ENCODE data around the gene CHCHD10.

Gene CHCHD10

GRCh38 chr22:23767673-23768548 lies at the start of gene CHCHD10:
TSS of gene CHCHD10 (minus strand) at chr22:23767972. CDS start at chr22:23767874, 98 bp downstream.
- peak; percentile 57 for DNase-seq (ENCODE audit: low spot score)

- DNase-seq (ENCODE audit: low spot score): no peak
Measured at GRCh38 chr22:23817146-23817545, 49.4 kb upstream of the CHCHD10 start.

GRCh38 chr22:23816156-23816976 lies 48.6 kb upstream of the CHCHD10 start:
- DNase-seq (ENCODE audit: low spot score): no peak

GRCh38 chr22:23815541-23816155 lies 47.9 kb upstream of the CHCHD10 start:
- DNase-seq (ENCODE audit: low spot score): no peak

GRCh38 chr22:23812378-23812777 lies 44.6 kb upstream of the CHCHD10 start:
- DNase-seq (ENCODE audit: low spot score): no peak

GRCh38 chr22:23806837-23807236 lies 39.1 kb upstream of the CHCHD10 start:
- no peak for DNase-seq (ENCODE audit: low spot score)

- DNase-seq (ENCODE audit: low spot score): no peak
Measured at GRCh38 chr22:23804781-23805291, 37.1 kb upstream of the CHCHD10 start.

- no peak for DNase-seq (ENCODE audit: low spot score)
Measured at GRCh38 chr22:23803001-23803819, 35.4 kb upstream of the CHCHD10 start.

GRCh38 chr22:23801886-23802377 lies 34.2 kb upstream of the CHCHD10 start:
- DNase-seq (ENCODE audit: low spot score): no peak

GRCh38 chr22:23801238-23801821 lies 33.6 kb upstream of the CHCHD10 start:
- DNase-seq (ENCODE audit: low spot score): no peak

GRCh38 chr22:23800297-23801237 lies 32.8 kb upstream of the CHCHD10 start:
- DNase-seq (ENCODE audit: low spot score): no peak

- no peak for DNase-seq (ENCODE audit: low spot score)
Measured at GRCh38 chr22:23796461-23796860, 28.7 kb upstream of the CHCHD10 start.

- no peak for DNase-seq (ENCODE audit: low spot score)
Measured at GRCh38 chr22:23793326-23793725, 25.6 kb upstream of the CHCHD10 start.

- no peak for DNase-seq (ENCODE audit: low spot score)
Measured at GRCh38 chr22:23791738-23792645, 24.2 kb upstream of the CHCHD10 start.

- DNase-seq (ENCODE audit: low spot score): no peak
Measured at GRCh38 chr22:23790819-23791737, 23.3 kb upstream of the CHCHD10 start.

GRCh38 chr22:23789638-23790037 lies 21.9 kb upstream of the CHCHD10 start:
- no peak for DNase-seq (ENCODE audit: low spot score)

- no peak for DNase-seq (ENCODE audit: low spot score)
Measured at GRCh38 chr22:23789121-23789520, 21.3 kb upstream of the CHCHD10 start.

GRCh38 chr22:23787910-23788309 lies 20.1 kb upstream of the CHCHD10 start:
- no peak for DNase-seq (ENCODE audit: low spot score)
